Kidney (tissue), 14 donors: ENCODE data around the gene SPHK1. TPM values are rescaled to one million over a fixed set of nuclear protein-coding genes. Genes with fewer than 3 reads are reported as not detected.

Experiments
- DNase-seq, 5 donors: peaks; one replicate each; pipeline ENCODE4 v3.0.0-alpha.2; 2013 to 2020
- FAIRE-seq: peaks from 2 replicates; lab custom pipeline; 2012; peaks lifted over from hg19 to GRCh38; lab: Jason Lieb, UNC
- H3K27ac ChIP-seq, 2 donors: one replicate each; pipeline ENCODE4 v1.7.0; 2013; ENCODE audit warnings: low read depth in 2 of 2, low read length in 2 of 2, inconsistent platforms in 1 of 2
- H3K27me3 ChIP-seq: one replicate; pipeline ENCODE4 v1.7.1; 2013; ENCODE audit warnings: low read length, inconsistent platforms; ENCODE audit not compliant: control insufficient read depth, insufficient read depth
- H3K36me3 ChIP-seq, 3 donors: one replicate each; pipeline versions ENCODE4 v1.7.0 to v1.7.1; 2013; ENCODE audit warnings: low read length in 3 of 3, control low read depth in 1 of 3, inconsistent platforms in 1 of 3; ENCODE audit not compliant: insufficient read depth in 3 of 3, control insufficient read depth in 2 of 3
- H3K4me1 ChIP-seq, 3 donors: one replicate each; pipeline versions ENCODE4 v1.7.0 to v1.7.1; 2013; ENCODE audit warnings: low read length in 3 of 3, inconsistent platforms in 1 of 3, low read depth in 1 of 3; ENCODE audit not compliant: control insufficient read depth in 2 of 3, insufficient read depth in 2 of 3
- H3K4me3 ChIP-seq, 3 donors: one replicate each; pipeline versions ENCODE4 v1.7.0 to v1.8.1; 2013; ENCODE audit warnings: low read length in 3 of 3, control low read depth in 1 of 3, inconsistent platforms in 1 of 3
- H3K9ac ChIP-seq, 3 donors: one replicate each; pipeline versions ENCODE4 v1.7.0 to v1.7.1; 2013; ENCODE audit warnings: low read length in 3 of 3, control low read depth in 1 of 3, inconsistent platforms in 1 of 3
- H3K9me3 ChIP-seq, 3 donors: one replicate each; pipeline versions ENCODE4 v1.7.0 to v1.7.1; 2013; ENCODE audit warnings: low read length in 3 of 3, control low read depth in 1 of 3, inconsistent platforms in 1 of 3; ENCODE audit not compliant: control insufficient read depth in 2 of 3, insufficient read depth in 1 of 3
- intact Hi-C: fragments of 100-400 bp; cut with DNase I; formaldehyde crosslinking; loops from one replicate; pipeline ENCODE4 v1.11.1; 2022
- polyA plus RNA-seq: library from polyadenylated mRNA; stranded (reverse); fragments of 350-450 nt; fragmentation: Illumina TruSeq; extraction: RNeasy Lipid Tissue Mini Kit (QIAGEN cat#74804); gene quantifications from one replicate; pipeline ENCODE4 v1.2.3, GENCODE V29; 2014; ENCODE audit warnings: low read depth, low replicate concordance; ENCODE audit not compliant: insufficient read depth
- total RNA-seq: library from RNA; stranded (reverse); fragmentation: NEBNext Ultra II Directional; extraction: Animal tissue kit (Norgen Biotek cat#: 25700); gene quantifications from one replicate; pipeline ENCODE4 v1.2.1, GENCODE V29; 2021
- TF ChIP-seq, protein P1 (sequence below): IDR thresholded peaks from 3 replicates; pipeline ENCODE4 v1.5.1; 2012; ENCODE audit warnings: mild to moderate bottlenecking, moderate library complexity, borderline replicate concordance; ENCODE audit not compliant: insufficient read depth; ENCODE audit errors: extremely low read depth
- donor health status: control.
- donor health status: control.
- donor health status: control.
- donor health status: control.
- donor health status: control.
- donor health status: DM: yes; HTN: yes; CAD: no.
- donor health status: Normal renal cell carcinoma (clear cell type).

Gene SPHK1
- total and polyA plus RNA-seq, 2 donors from 2014 or later, result 1.5 to 10.4 TPM

DNA sequence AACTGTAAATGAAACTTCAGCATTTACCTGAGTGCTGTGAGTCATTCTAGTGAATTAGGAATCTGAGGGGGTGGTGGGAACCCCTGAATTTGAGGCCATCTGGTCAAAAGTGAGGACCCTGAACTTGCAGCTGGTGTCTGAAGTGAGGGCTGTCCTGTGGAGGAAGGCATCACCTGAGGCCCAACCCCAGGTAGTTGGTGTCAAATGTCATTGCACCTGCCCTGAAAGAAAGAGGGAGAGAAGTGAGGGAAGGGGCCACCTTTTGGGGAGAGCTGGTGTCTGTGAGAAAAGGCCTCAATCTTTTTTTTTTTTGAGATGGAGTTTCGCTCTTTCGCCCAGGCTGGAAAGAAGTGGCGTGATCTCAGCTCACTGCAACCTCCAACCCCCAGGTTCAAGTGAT, 18.2 kb upstream of the SPHK1 start:
- TF ChIP-seq, protein P1, sequence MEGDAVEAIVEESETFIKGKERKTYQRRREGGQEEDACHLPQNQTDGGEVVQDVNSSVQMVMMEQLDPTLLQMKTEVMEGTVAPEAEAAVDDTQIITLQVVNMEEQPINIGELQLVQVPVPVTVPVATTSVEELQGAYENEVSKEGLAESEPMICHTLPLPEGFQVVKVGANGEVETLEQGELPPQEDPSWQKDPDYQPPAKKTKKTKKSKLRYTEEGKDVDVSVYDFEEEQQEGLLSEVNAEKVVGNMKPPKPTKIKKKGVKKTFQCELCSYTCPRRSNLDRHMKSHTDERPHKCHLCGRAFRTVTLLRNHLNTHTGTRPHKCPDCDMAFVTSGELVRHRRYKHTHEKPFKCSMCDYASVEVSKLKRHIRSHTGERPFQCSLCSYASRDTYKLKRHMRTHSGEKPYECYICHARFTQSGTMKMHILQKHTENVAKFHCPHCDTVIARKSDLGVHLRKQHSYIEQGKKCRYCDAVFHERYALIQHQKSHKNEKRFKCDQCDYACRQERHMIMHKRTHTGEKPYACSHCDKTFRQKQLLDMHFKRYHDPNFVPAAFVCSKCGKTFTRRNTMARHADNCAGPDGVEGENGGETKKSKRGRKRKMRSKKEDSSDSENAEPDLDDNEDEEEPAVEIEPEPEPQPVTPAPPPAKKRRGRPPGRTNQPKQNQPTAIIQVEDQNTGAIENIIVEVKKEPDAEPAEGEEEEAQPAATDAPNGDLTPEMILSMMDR, result no peak
- DNase-seq, result no peak

GRCh38 chr17:76367642-76368041, 16.8 kb upstream of the SPHK1 start:
- H3K9me3 ChIP-seq, result no peaks in the 10 kb centered on the region
- H3K27me3 ChIP-seq, result no peaks in the 10 kb centered on the region
- H3K4me1 ChIP-seq, result peaks cover 0 to 3% (median 0%) of the 10 kb centered on the region in 3 donors
- no peaks in the 10 kb centered on the region for H3K36me3 ChIP-seq
- DNase-seq, result peak in 2 of 5 donors; percentile 56 to 73
- no peak overlapping the region for H3K27ac ChIP-seq
- intact Hi-C loops, result no loop called here
- H3K4me3 ChIP-seq, result no peak overlapping the region
- FAIRE-seq, result no peak
- no peak overlapping the region for H3K9ac ChIP-seq
- TF ChIP-seq, protein P1, result no peak

More for the DNA sequence above, 18.2 kb upstream of the SPHK1 start:
- Histone ChIP-seq H3K4me3 (no peak overlapping the region), H3K27me3 (no peaks in the 10 kb centered on the region), H3K9me3 (no peaks in the 10 kb centered on the region), H3K27ac (no peak overlapping the region), H3K9ac (no peak overlapping the region), H3K4me1 (peaks cover 0 to 5% (median 3%) of the 10 kb centered on the region in 3 donors), H3K36me3 (no peaks in the 10 kb centered on the region)
- intact Hi-C loops, result no loop called here
- FAIRE-seq, result no peak

DNA sequence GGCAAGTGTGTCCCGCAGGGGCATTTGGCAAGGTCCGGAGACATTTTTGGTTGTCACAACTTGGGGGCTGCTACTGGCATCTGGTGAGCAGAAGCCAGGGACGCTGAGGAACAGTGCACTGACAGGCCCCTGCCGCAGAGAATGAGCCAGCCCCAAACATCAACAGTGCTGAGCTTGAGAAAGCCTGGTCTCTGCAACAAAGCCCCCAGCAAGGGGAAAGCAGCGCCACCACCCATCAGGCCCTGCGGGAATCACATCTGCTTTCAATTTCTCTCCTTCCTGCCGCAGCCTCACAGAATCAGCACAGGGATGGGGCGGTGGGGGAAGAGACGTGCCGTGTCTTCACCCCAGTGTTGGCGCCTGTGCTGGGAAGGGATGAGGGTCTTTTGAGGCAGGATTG, 15.9 kb upstream of the SPHK1 start:
- TF ChIP-seq, protein P1, result no peak
- Histone ChIP-seq H3K4me1 (peaks cover 0 to 3% (median 0%) of the 10 kb centered on the region in 3 donors), H3K9ac (no peak overlapping the region), H3K27me3 (no peaks in the 10 kb centered on the region), H3K9me3 (no peaks in the 10 kb centered on the region), H3K27ac (no peak overlapping the region), H3K4me3 (no peak overlapping the region), H3K36me3 (no peaks in the 10 kb centered on the region)
- intact Hi-C loops, result no loop called here
- no peak for FAIRE-seq
- no peak for DNase-seq

DNA sequence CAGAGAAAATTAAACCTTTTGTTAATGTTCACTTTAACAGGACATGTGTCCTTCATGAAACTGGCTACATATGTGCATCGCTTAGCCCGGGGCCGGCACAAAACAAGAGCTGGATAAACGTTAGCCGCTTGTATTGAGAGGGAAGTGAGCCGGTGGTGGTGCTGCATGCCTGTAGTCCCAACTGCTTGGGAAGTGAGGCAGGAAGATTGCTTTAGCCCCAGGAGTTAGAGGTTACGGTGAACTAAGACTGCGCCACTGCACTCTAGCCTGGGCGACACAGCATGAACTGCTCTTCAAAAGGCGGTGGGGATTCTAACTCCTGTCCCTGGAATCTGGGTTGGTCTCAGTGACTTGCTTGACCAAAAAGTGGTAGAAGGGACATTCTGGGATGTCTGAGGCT, 15.0 kb upstream of the SPHK1 start:
- intact Hi-C loops, result no loop called here
- DNase-seq (no peak), FAIRE-seq (no peak)
- peaks cover 0 to 3% (median 0%) of the 10 kb centered on the region in 3 donors for H3K4me1 ChIP-seq
- H3K27me3 ChIP-seq, result no peaks in the 10 kb centered on the region
- H3K27ac ChIP-seq, result no peak overlapping the region
- TF ChIP-seq, protein P1, result no peak
- H3K4me3 ChIP-seq, result no peak overlapping the region
- H3K36me3 ChIP-seq, result no peaks in the 10 kb centered on the region
- H3K9ac ChIP-seq, result no peak overlapping the region
- H3K9me3 ChIP-seq, result no peaks in the 10 kb centered on the region
